Suppressor macrophage (primary cell): Measurements from ENCODE around the gene RPRD1B.

ENCODE experiments used
- DNase-seq, 4 experiments: peaks; one replicate each; pipeline ENCODE4 v3.0.0-alpha.2; 2020 to 2022

RPRD1B gene

DNA sequence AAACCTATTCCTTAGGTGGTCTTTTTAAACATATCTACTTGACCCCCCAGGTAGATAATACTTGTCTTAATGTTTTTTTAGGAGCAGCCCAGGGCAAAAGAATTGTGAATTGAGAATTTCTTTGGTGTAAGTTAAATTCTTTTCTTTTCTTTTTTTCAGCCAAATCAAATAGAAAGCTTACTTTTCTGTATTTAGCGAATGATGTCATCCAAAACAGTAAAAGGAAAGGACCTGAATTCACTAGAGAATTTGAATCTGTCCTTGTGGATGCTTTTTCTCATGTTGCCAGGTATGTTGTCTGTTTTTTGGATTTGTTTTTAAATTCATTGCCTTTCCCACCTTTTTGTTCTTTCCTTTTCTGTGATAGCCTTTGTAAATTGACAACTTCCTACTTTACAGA is 6.7 kb downstream of the RPRD1B start:
- DNase-seq = no peak

DNA sequence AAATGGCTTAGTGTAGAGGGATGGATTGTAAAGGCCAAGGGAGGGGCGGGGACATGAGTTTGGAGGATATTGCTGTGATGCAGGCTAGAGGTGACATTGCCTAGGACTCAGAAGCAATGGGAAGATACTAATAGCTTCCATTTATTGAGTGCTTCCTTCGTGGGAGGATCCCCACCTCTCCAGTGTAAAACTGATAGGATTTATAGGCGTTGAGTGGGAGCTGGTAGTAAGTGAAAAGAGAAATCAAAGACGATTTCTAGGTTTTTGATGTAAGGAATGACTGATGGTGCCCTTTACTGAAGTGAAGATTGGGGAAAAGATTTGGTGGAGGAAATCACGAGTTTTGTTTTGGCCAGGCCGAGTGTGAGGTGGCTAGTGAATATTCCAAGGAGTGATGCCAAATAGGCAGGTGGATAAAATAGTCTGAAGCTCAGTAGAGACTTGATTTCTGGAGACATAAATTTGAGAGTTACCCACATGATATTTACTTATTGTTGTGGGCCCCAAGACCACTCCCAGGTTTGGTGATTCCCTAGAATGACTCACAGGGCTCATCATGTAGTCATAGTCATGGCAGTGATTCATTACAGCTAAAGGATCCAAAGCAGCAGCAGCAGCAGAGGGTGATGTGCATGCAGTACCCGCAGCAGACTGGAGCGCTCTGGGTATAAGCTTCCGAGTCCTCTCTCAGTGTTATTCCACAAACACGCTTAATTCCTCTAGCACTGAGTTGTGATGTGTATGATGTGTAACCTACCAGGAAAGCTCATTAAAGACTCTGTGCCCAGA is 10.2 kb downstream of the RPRD1B start:
- DNase-seq = peak; percentile 6 to 26 (median 16)

DNA sequence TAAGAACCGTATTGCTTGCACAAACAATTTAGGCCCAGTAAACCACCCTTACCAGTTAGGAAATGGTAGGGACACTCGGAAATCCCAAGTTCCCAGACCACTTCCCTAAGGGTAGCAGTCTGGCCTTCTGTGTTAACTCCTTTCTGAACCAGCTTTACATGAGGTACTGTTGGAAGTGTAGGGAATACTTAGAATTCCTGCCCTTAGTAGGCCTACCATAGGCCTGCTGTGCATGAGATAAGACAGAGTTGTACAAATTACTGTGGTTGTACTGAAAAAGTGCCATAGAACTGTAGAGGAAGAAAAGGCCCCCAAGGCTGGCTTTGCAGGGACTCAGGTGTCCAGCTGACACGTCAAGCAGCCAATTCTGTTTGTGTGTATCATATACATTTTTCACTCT is 11.1 kb downstream of the RPRD1B start:
- DNase-seq = no peak

DNA sequence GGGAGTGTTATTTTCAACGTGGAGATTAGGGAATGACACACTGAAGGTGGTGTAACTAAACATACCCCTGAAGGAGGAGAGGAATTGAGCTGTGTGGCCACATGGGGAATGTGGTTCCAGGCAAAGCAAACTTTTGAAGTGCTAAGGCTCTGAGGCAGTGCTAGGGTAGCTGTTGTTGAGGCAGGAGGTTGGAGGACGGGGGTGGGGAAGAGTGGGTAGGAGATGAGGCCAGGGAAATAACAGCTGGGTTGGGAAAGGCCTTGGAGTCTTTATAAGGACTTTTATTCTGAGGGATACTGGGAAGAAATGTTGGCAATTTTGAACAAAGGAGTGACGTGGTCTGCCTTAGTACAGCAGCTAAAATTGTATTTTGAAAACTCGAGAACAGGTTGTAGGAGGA is 13.0 kb downstream of the RPRD1B start:
- no peak for DNase-seq

DNA sequence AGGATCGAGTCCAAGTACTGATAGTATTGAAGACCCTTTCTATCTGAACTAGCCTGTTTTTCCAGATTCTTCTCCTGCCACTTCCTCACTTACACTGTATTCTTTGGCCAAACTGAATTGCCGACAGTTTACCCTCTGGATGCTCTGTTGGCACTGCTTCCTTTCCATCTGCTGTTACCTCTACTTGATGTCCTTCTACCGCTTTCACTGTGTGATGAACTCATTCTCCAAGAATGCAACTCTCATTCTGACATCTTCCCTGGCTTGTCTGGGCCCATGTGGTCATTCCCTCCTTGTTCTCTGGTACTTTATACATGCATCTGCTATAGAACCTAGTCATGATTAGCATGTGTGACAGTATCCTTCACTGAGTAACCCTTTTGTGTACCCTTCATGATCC is 16.3 kb downstream of the RPRD1B start:
- DNase-seq = no peak

DNA sequence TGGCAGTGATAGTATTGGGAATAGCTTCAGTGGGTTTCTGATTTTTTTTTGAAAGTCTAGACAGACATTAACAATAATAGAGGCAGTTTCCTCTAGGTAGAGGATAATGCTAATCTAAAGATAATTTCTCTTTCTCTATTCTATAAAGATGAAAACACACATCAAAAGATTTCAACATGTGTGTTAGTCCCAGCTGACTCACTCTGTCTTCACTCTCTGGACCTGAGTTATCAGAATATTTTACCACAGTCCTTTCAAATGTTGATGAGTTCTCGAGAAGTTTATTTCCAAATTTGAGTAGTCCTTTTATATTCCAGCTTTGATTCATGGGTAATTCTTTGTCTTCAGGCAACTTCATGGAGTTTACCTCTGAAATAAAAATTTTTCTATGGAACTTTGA is 17.1 kb downstream of the RPRD1B start:
- DNase-seq = no peak

DNA sequence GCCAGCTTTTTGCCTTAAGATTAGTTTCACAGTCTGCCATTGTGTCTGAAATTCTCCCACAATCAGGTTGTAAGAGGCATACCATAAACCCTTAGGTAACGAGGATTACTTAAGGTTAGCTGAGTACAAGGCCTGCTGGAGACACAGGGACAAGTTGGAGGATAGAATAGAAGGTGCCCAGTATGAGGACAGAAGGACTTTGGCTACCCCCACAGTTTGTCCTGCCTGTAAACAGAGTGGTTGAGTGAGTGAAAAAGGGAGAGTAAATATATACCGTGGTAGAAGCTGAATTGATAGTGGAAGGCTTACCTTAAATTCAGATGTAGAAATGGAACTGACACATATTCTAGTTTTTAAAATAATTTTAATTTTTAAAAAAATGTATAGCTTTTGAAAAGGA is 19.3 kb downstream of the RPRD1B start:
- no peak for DNase-seq

DNA sequence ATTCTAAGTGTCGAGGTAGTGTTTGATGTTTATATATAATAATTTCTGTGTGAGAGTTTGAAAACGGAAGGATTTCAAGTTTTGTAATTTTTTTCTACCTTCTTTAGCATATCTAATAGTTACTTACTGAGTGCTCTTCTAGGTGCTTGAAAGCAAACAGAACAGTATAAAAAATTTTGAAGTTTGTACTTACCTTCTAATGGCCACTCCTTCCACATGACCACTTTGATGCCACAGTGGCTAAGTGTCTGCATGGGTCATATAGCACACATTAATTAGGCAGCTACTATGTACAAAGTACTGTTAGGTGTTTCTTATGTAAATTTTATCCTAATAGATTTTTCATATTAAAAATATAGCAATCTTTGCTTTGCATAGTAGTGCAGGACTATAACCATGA is 21.1 kb downstream of the RPRD1B start:
- DNase-seq = no peak

DNA sequence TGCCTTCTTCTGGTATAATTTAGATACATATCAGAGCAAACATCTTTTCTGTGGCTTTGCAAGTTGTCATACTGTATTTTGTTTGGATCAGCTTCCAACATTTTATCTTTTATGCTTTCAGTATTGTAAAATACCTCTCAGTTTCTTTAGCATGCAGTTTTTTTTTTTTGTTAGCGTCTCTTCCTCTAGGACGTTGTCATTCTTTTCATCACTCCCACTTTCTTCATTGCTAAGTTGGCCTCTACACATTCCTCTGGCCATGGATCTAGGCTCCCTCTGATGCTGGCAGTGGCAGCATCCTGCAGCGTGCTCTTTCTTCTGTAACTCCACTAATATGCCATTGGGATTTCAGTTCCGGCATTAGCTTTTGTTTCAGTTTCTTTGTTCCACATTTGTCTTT is 21.7 kb downstream of the RPRD1B start:
- DNase-seq = no peak

DNA sequence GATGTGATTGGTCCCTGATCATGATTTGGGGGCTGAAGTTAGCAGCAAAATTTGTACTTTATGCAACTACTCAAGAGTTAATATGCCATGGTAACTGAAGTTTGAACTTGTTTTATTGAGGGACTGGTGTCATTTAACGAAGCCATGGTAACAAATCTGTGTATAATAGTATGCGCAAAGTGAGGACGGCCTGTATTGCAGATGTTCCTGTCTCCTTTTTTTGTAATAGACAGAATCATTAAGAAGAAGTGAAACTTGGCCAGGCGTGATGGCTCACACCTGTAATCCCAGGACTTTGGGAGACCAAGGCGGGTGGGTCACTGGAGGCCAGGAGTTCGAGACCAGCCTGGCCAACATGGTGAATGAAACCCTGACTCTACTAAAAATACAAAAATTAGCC is 22.3 kb downstream of the RPRD1B start:
- no peak for DNase-seq

DNA sequence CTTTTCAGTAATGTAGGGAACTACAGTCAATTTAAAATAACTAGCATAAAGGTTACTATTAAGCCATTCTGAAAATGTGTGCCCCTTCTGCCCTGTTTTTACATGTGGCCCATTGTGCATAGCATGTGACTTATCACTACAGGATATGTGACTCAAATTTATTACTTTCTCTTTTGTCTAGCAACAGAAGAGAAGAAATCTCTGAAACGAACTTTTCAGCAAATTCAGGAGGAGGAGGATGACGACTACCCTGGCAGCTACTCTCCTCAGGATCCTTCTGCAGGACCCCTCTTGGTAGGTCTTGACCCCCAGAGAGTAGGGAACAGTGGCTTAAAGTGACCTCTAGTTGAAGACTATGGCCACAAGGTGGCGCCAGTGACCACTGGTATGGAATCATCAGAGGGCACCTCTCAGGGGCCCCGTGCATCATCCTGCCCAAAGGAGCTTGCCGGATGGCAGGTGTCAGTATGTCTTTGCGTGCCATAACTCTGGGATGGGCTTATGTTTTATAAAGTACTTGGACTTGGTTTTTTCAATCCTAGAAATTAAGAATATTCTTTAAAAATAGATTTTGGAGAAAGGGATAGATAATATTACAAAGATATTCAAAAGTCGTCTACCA is 23.9 kb downstream of the RPRD1B start:
- peak; percentile 84 to 93 (median 92) for DNase-seq

DNA sequence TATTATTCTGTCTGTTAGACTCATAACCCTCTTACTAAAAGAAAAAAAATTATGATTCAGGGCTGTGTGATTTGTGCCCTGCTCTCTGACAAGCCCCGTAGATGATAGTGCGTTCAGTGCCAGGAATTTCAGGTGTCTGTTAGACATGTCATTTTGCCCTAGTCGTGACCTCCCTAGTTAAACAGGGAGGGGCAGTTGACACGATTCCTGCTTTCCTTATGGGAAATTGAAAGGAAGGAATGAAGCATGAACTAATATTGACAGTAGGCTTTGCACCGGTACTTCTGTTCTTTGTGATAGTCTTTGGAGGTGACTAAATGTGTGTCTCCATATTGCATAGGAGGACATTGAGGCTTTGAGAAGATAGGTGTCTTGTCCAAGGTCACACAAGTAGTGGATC is 26.3 kb downstream of the RPRD1B start:
- no peak for DNase-seq

DNA sequence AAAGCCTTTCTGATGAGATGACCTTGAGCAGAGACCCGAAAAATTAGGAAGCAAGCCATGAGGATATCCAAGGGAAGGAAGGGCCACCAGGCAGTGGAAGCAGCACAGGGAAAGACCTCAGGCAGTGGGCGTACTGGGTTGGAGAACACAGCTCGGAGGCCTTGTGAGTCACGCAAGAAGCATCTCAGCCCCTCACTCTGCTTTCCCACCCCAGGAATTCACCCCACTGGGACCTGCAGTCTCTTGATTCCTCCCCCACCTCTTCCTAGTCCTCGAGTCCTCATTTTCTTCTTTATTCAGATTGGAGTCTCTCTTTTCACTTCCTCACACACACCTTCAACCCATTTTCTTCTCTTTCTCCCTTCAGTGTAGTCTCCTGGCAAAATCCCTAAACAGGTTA is 27.0 kb downstream of the RPRD1B start:
- DNase-seq = no peak

DNA sequence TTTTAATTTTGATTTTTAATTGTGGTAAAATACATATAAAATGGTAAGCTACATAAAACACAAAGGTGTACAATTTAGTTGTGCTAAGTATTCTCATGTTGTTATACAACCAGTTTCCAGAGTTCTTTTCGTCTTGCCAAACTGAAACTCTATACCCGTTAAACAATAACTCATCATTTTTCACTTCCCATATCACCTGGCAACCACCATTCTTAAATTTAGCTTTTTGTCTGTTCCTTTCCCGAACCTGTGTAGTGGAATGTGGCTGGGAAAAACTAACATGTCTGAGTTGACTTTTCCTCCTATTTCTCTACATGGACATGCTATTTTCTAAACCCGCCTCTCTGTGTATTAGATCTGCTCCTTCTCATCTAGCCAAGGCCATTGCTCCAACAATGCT is 27.6 kb downstream of the RPRD1B start:
- DNase-seq = no peak

DNA sequence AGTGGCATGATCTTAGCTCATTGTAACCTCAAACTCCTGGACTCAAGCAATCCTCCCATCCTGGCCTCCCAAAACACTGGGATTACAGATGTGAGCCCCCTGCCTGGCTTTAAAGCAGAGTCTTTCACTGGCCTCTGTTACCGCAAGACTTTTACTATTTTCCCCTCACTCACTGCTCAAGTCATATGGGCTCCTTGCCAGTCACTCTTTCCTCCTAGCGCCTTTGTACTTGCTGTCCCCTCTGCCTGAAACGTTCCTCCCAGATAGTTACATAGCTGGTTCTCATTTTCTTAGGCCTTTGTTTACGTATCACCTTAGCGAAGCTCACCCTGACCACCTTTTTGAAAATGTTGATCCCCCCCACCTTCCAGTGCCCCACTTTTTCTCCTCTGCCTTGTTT is 29.3 kb downstream of the RPRD1B start:
- DNase-seq = no peak

DNA sequence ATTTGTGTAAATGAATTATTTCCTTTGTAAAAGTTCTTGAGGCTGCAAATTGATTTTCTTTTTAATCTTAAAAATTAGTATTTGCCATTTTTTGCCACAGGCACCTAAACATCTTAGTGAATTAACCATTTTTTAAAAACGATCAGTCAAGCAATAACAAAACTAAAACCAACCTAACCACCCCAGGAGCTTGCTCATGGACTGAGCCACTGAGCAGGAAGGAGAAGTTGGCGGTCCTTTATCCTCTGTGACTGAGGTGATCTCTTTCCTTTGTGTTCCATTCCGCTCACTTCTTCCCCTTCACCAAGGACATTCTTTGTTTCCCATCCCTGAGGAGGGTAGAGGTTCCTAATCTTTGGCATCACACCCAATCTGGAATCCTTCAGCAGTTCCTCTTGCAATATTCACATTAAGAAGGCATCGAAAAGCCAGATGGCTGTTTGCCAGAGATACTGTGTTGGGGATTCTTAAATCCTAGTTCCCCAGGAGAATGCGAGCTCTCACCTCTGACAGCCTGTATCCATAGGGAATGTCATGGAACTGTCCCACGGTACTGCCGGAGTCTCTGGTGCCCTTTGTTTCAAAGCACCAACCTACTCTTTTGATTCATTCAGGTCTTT is 30.5 kb downstream of the RPRD1B start:
- no peak for DNase-seq

DNA sequence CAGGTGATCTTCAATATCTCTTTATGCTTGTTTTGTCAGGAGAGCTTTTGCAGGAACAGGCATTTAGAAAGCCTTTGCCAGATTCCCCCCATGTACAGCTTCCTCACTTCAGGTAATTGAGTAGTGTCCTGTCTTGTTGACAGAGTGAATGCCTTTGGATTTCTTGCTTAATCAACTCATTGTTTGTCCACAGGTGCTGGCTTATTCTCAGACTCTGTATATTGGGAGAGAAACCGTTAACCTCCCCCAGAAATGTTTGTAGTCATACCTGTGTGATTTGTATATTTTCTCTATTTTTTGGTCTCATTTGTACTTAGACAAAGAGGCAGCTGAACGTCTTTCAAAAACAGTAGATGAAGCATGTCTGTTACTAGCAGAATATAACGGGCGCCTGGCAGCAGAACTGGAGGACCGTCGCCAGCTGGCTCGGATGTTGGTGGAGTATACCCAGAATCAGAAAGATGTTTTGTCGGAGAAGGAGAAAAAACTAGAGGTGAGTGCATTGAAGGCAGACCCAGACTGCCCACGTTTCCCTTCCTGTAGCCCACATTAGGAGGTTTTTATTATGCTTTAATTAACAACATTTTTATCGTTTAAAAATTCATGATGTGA is 32.3 kb downstream of the RPRD1B start:
- DNase-seq = no peak

DNA sequence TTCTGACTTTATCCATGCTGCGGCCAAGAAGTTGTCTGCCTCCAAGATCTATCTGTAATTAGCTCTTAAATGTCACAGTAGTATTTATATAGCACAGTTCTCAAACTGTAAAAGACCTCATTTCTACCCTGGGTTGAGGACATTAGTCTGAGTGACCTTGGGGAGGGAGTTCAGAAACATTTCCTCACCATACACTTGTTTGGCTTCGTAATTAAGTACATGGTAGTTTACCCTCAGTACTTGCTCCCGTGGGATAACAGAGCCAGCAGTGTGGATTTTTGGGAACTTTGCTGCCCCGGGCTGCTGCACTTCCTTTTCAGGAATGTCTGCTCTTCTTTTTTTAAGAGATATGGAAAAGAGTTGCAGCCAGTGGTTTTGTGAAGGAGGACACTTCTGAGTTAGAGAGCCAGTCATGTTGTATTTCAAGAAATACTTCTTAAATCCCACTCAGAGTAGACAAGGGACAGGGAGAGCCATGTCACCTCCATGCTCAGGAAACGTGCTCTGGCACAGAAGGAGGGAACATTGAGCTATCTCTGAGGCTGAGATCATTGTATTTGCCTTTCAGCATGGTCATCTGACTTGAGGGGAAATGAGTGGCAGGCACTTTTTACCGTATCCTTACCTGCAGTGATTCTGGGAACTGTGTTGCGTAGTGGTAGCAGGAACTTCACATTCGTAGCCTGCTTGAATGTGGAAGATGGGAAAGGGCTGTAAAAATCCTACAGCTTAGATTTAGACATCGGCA is 33.6 kb downstream of the RPRD1B start:
- DNase-seq = no peak

DNA sequence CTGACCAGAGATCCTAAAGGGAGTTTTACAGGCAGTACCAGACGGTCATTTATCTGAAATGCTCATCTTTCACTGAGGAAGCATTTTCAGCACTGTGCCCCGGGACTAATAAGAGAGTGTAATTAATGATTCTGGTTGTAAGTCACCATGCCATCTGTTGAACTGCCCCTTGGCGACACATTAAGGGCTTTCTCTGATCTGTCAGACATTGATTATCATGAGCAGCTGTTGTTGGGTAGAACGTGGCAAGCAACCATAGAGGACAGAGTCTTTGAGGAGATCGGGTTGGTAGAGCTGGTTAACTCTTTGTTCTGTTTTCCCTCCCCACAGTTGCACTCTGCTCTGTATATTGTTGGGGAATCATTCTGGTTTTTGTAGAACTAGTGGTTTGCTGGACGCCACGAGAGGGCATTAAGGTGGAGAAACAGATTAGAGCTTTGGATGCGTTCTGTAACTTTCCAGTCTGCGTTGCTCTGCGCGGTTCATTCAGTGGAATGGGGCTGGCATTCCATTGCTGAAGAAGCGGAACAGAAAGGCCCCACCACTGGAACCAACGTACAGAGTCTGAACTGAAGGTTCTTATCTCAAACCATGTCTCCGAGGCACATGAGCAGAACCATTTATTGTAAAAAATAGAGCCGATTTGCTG is 34.3 kb downstream of the RPRD1B start:
- no peak for DNase-seq

DNA sequence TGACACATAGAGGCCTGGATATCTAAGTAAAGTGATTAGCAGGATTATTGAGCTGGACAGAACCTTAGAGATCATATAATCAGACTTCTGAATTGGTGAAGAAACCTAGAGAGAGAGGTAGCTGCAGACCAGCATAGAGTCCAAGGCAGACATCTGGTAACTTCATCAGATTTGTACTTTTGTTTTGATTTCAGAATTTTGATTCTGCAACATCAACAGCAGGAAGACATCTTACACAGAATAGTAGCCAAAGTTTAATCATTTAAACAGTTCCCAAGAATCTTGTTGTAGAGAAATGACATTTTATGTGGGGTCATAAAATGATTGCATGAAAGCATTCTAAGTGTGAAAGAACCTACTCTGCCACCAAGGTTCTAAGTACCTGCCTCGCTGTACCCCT is 39.4 kb downstream of the RPRD1B start:
- DNase-seq = no peak

DNA sequence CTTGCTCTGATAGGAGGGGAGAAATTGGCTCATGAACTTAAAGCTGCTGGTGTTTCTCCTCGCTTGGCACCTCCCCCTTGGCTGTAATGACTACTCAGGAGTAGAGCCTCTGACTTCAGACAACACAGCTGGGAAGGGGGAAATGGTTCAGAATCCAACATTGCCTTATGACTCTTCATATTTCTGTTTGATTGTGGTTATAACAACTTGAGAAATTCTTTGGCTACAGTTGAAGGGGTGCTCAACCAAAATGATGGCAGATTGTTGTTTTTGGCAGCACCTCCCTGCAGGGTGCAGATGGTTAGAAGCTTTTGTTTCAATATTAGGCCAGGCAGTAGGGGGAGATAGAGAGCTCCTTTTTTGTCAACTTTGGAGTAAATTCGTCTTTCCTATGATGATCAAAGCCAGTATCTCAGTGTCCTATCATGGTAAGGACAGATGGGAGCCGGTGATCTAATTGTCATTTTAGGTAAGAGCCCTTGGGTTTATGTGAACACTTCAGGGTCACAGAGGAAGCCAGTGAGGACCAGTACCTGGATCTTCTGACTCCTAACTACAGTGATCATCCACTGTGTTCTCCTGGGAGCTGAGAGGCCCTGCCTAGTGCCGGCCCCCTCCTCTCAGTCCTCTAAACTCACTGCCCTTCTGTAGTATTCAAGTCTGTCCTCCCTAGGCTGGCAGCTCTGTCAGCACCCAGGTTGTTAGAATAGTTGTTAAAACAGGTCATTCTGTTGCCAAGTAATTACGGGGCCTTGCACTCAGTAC is 39.9 kb downstream of the RPRD1B start:
- DNase-seq = peak; percentile 70 to 83 (median 76)
